ENCODE measurements around the gene PTBP1.

Gene PTBP1

GRCh38 chr19:799076-799881 lies 2.0 kb downstream of the PTBP1 start:
- Histone ChIP-seq H4K20me1 (ENCODE audit: low read depth, low read length) (peaks cover 34% of the 10 kb centered on the region), H3K79me2 (ENCODE audit: insufficient read depth, low read length) (peaks cover 64% of the 10 kb centered on the region)
- peak; percentile 33 for TF ChIP-seq CTCF (IDR thresholded peaks at IDR 0.05; ENCODE audit: insufficient read depth, low read length, poor library complexity, severe bottlenecking)
- TF ChIP-seq EZH2phosphoT487 (conservative IDR thresholded peaks at IDR 0.05; ENCODE audit: low read length) = no peak

GRCh38 chr19:800360-801029 lies 3.2 kb downstream of the PTBP1 start:
- Histone ChIP-seq H3K27me3 (ENCODE audit: low read length) (no peaks in the 10 kb centered on the region), H2AFZ (ENCODE audit: low read depth, low read length, severe bottlenecking) (no peak overlapping the region), H4K20me1 (ENCODE audit: low read depth, low read length) (peaks cover 34% of the 10 kb centered on the region), H3K4me3 (ENCODE audit: insufficient read depth, low read length, poor library complexity, severe bottlenecking) (no peak overlapping the region), H3K9me2 (replicated peaks; ENCODE audit: insufficient read depth, low read length) (no peaks in the 10 kb centered on the region), H3F3A (ENCODE audit: insufficient read depth) (no peaks in the 10 kb centered on the region), H3K36me3 (ENCODE audit: low read length) (peaks cover 11% of the 10 kb centered on the region; the same call in 1 of the 2 replicates), H3K9me3 (ENCODE audit: insufficient read depth, low read length) (no peaks in the 10 kb centered on the region), H3K79me2 (ENCODE audit: insufficient read depth, low read length) (peaks cover 77% of the 10 kb centered on the region), H3K9ac (ENCODE audit: low read length) (peak overlapping the region; percentile 98; the same call in 1 of the 2 replicates), H3K4me2 (ENCODE audit: low read depth, low read length, poor library complexity, severe bottlenecking) (peak overlapping the region; percentile 78), H3K27ac (ENCODE audit: low read depth, low read length) (no peak overlapping the region)
- TF ChIP-seq EZH2phosphoT487 (conservative IDR thresholded peaks at IDR 0.05; ENCODE audit: low read length) = no peak
- no peak for TF ChIP-seq CTCF (IDR thresholded peaks at IDR 0.05; ENCODE audit: insufficient read depth, low read length, poor library complexity, severe bottlenecking)

More at GRCh38 chr19:799076-799881, 2.0 kb downstream of the PTBP1 start:
- Histone ChIP-seq H3K36me3 (ENCODE audit: low read length) (peaks cover 8% of the 10 kb centered on the region; the same call in 1 of the 2 replicates), H3K4me2 (ENCODE audit: low read depth, low read length, poor library complexity, severe bottlenecking) (peak overlapping the region; percentile 78), H3K9ac (ENCODE audit: low read length) (peak overlapping the region; percentile 98), H3F3A (ENCODE audit: insufficient read depth) (no peaks in the 10 kb centered on the region), H2AFZ (ENCODE audit: low read depth, low read length, severe bottlenecking) (no peak overlapping the region), H3K27me3 (ENCODE audit: low read length) (no peaks in the 10 kb centered on the region), H3K9me3 (ENCODE audit: insufficient read depth, low read length) (no peaks in the 10 kb centered on the region), H3K27ac (ENCODE audit: low read depth, low read length) (no peak overlapping the region), H3K4me3 (ENCODE audit: insufficient read depth, low read length, poor library complexity, severe bottlenecking) (peak overlapping the region; percentile 74), H3K9me2 (replicated peaks; ENCODE audit: insufficient read depth, low read length) (no peaks in the 10 kb centered on the region)

GRCh38 chr19:801030-801860 lies 4.0 kb downstream of the PTBP1 start:
- H3K27me3 ChIP-seq (ENCODE audit: low read length) = no peaks in the 10 kb centered on the region
- H3K36me3 ChIP-seq (ENCODE audit: low read length) = peaks cover 11% of the 10 kb centered on the region; the same call in 1 of the 2 replicates
- TF ChIP-seq CTCF (IDR thresholded peaks at IDR 0.05; ENCODE audit: insufficient read depth, low read length, poor library complexity, severe bottlenecking) (no peak), EZH2phosphoT487 (conservative IDR thresholded peaks at IDR 0.05; ENCODE audit: low read length) (no peak)
- H3K4me3 ChIP-seq (ENCODE audit: insufficient read depth, low read length, poor library complexity, severe bottlenecking) = no peak overlapping the region
- peaks cover 34% of the 10 kb centered on the region for H4K20me1 ChIP-seq (ENCODE audit: low read depth, low read length)
- no peak overlapping the region for H3K9ac ChIP-seq (ENCODE audit: low read length)
- no peak overlapping the region for H2AFZ ChIP-seq (ENCODE audit: low read depth, low read length, severe bottlenecking)
- no peaks in the 10 kb centered on the region for H3K9me3 ChIP-seq (ENCODE audit: insufficient read depth, low read length)
- H3K9me2 ChIP-seq (replicated peaks; ENCODE audit: insufficient read depth, low read length) = no peaks in the 10 kb centered on the region
- H3K4me2 ChIP-seq (ENCODE audit: low read depth, low read length, poor library complexity, severe bottlenecking) = no peak overlapping the region
- H3K27ac ChIP-seq (ENCODE audit: low read depth, low read length) = no peak overlapping the region
- peaks cover 80% of the 10 kb centered on the region for H3K79me2 ChIP-seq (ENCODE audit: insufficient read depth, low read length)
- no peaks in the 10 kb centered on the region for H3F3A ChIP-seq (ENCODE audit: insufficient read depth)

Data from SU-DHL-6 (cell line).